Common myeloid progenitor, CD34-positive (primary cell): ENCODE data around the gene TRHDE.

Experiments
- CTCF ChIA-PET: fragments of 350-600 bp; sonication (Branson Sonifier 250); formaldehyde crosslinking; loops from one replicate; lab custom pipeline; 2021; ENCODE audit warnings: antibody characterized with exemption; lab: Charles Lee
- POLR2A ChIA-PET: fragments of 350-600 bp; sonication (Branson Sonifier 250); formaldehyde crosslinking; loops from one replicate; lab custom pipeline; 2021; ENCODE audit warnings: antibody characterized with exemption; lab: Charles Lee
- DNase-seq, 3 donors: peaks; one replicate each; pipeline versions ENCODE4 v3.0.0 to v3.0.0-alpha.2; 2013
- H3K27ac ChIP-seq, 2 experiments: 1 replicate in 1 of 2; 2 replicates in 1 of 2; pipeline ENCODE4 v1.7.0; 2013; ENCODE audit warnings: inconsistent platforms in 2 of 2, low read length in 2 of 2, mild to moderate bottlenecking in 2 of 2, low read depth in 1 of 2, moderate library complexity in 1 of 2; ENCODE audit not compliant: severe bottlenecking in 2 of 2, insufficient read depth in 1 of 2, poor library complexity in 1 of 2
- H3K27me3 ChIP-seq, 5 experiments: replicated peaks in 2 of 5; 1 replicate in 3 of 5; 2 replicates in 2 of 5; pipeline versions ENCODE4 v1.6.1 to v1.7.0; 2013; ENCODE audit warnings: low read length in 4 of 5, mild to moderate bottlenecking in 2 of 5, moderate library complexity in 2 of 5, inconsistent platforms in 1 of 5; ENCODE audit not compliant: insufficient read depth in 5 of 5, control insufficient read depth in 4 of 5
- H3K36me3 ChIP-seq, 4 experiments: 1 replicate in 2 of 4; 2 replicates in 2 of 4; pipeline versions ENCODE4 v1.6.1 to v1.7.0; 2013; ENCODE audit warnings: low read length in 3 of 4, control low read depth in 1 of 4, mild to moderate bottlenecking in 1 of 4; ENCODE audit not compliant: control insufficient read depth in 4 of 4, insufficient read depth in 4 of 4
- H3K4me1 ChIP-seq, 4 experiments: 1 replicate in 3 of 4; 2 replicates in 1 of 4; pipeline versions ENCODE4 v1.6.1 to v1.7.1; 2013; ENCODE audit warnings: low read length in 3 of 4, mild to moderate bottlenecking in 3 of 4, control low read depth in 1 of 4, inconsistent platforms in 1 of 4, moderate library complexity in 1 of 4; ENCODE audit not compliant: control insufficient read depth in 4 of 4, insufficient read depth in 4 of 4; ENCODE audit errors: control extremely low read depth in 1 of 4
- H3K4me3 ChIP-seq, 7 experiments: 1 replicate in 4 of 7; 2 replicates in 3 of 7; pipeline versions ENCODE4 v1.5.1 to v1.7.0; 2013; ENCODE audit warnings: mild to moderate bottlenecking in 7 of 7, low read length in 6 of 7, moderate library complexity in 6 of 7, inconsistent platforms in 2 of 7, low read depth in 2 of 7, control low read depth in 1 of 7; ENCODE audit not compliant: insufficient read depth in 4 of 7, control insufficient read depth in 1 of 7; ENCODE audit errors: extremely low read depth in 1 of 7
- H3K9me3 ChIP-seq, 5 experiments: 1 replicate in 4 of 5; 2 replicates in 1 of 5; pipeline versions ENCODE4 v1.6.1 to v1.7.1; 2013; ENCODE audit warnings: low read length in 4 of 5, mild to moderate bottlenecking in 2 of 5, inconsistent platforms in 1 of 5, low read depth in 1 of 5, moderate library complexity in 1 of 5; ENCODE audit not compliant: control insufficient read depth in 4 of 5, insufficient read depth in 2 of 5; ENCODE audit errors: control extremely low read depth in 1 of 5
- WGBS: methylation state at CpG from one replicate; pipeline ENCODE4 v1.1.5; 2013; ENCODE audit not compliant: insufficient coverage; 5-methylcytosine and 5-hydroxymethylcytosine counted together

TRHDE gene

GRCh38 chr12:72523754-72524153 is 251.6 kb downstream of the TRHDE start:
- H3K4me1 ChIP-seq = no peaks in the 10 kb centered on the region
- no peaks in the 10 kb centered on the region for H3K27me3 ChIP-seq
- CTCF ChIA-PET = no interaction called here
- POLR2A ChIA-PET = interaction anchor here (0.6 kb wide), 1 partner anchor 103 kb away, joined by 3 read pairs; no protein-coding TSS in a partner anchor
- no peak overlapping the region for H3K27ac ChIP-seq
- no peaks in the 10 kb centered on the region for H3K36me3 ChIP-seq
- WGBS = 36% methylated on average over 2 of the region's 3 CpGs
- no peaks in the 10 kb centered on the region for H3K9me3 ChIP-seq
- no peak overlapping the region for H3K4me3 ChIP-seq
- no peak for DNase-seq

GRCh38 chr12:72535212-72535990 is 263.2 kb downstream of the TRHDE start:
- WGBS = no CpG with 5 or more reads among the region's 1 CpG
- Histone ChIP-seq H3K36me3 (no peaks in the 10 kb centered on the region), H3K27me3 (no peaks in the 10 kb centered on the region), H3K9me3 (no peaks in the 10 kb centered on the region), H3K4me3 (no peak overlapping the region), H3K4me1 (no peaks in the 10 kb centered on the region), H3K27ac (no peak overlapping the region)
- ChIA-PET POLR2A (no interaction called here), CTCF (no interaction called here)
- no peak for DNase-seq

- no peaks in the 10 kb centered on the region for H3K27me3 ChIP-seq
- no peaks in the 10 kb centered on the region for H3K9me3 ChIP-seq
- H3K4me1 ChIP-seq = no peaks in the 10 kb centered on the region
- no CpG with 5 or more reads among the region's 1 CpG for WGBS
- no peak overlapping the region for H3K4me3 ChIP-seq
- ChIA-PET CTCF (no interaction called here), POLR2A (interaction anchor here (0.7 kb wide), 1 partner anchor 48 kb away, joined by 3 read pairs; no protein-coding TSS in a partner anchor)
- H3K36me3 ChIP-seq = no peaks in the 10 kb centered on the region
- no peak for DNase-seq
- H3K27ac ChIP-seq = no peak overlapping the region
Measured at GRCh38 chr12:72540811-72541210, 268.6 kb downstream of the TRHDE start.

GRCh38 chr12:72543777-72544467 is 271.8 kb downstream of the TRHDE start:
- Histone ChIP-seq H3K9me3 (no peaks in the 10 kb centered on the region), H3K4me1 (no peaks in the 10 kb centered on the region), H3K27ac (no peak overlapping the region), H3K36me3 (no peaks in the 10 kb centered on the region), H3K4me3 (no peak overlapping the region), H3K27me3 (no peaks in the 10 kb centered on the region)
- CTCF ChIA-PET = interaction anchor here (0.7 kb wide), 1 partner anchor 9 kb away, joined by 3 read pairs; no protein-coding TSS in a partner anchor
- WGBS = no CpG with 5 or more reads among the region's 2 CpGs
- POLR2A ChIA-PET = no interaction called here
- no peak for DNase-seq

GRCh38 chr12:72546106-72546505 is 273.9 kb downstream of the TRHDE start:
- POLR2A ChIA-PET = no interaction called here
- DNase-seq = peak in 2 of 3 donors; percentile 3 to 24
- Histone ChIP-seq H3K27ac (no peak overlapping the region), H3K27me3 (no peaks in the 10 kb centered on the region), H3K4me1 (no peaks in the 10 kb centered on the region), H3K36me3 (no peaks in the 10 kb centered on the region), H3K9me3 (no peaks in the 10 kb centered on the region), H3K4me3 (no peak overlapping the region)
- WGBS = no CpG with 5 or more reads among the region's 1 CpG
- CTCF ChIA-PET = no interaction called here

GRCh38 chr12:72547573-72547972 is 275.4 kb downstream of the TRHDE start:
- Histone ChIP-seq H3K4me1 (no peaks in the 10 kb centered on the region), H3K27me3 (no peaks in the 10 kb centered on the region), H3K27ac (no peak overlapping the region), H3K9me3 (no peaks in the 10 kb centered on the region), H3K4me3 (no peak overlapping the region), H3K36me3 (no peaks in the 10 kb centered on the region)
- ChIA-PET POLR2A (no interaction called here), CTCF (interaction anchor here (0.5 kb wide), 1 partner anchor 742 kb away, joined by 3 read pairs; no protein-coding TSS in a partner anchor)
- DNase-seq = no peak

- no peaks in the 10 kb centered on the region for H3K4me1 ChIP-seq
- CTCF ChIA-PET = interaction anchor here (0.6 kb wide), 1 partner anchor 260 kb away, joined by 3 read pairs; no protein-coding TSS in a partner anchor
- no peaks in the 10 kb centered on the region for H3K27me3 ChIP-seq
- POLR2A ChIA-PET = no interaction called here
- WGBS = no CpG with 5 or more reads among the region's 1 CpG
- no peaks in the 10 kb centered on the region for H3K9me3 ChIP-seq
- DNase-seq = no peak
- H3K36me3 ChIP-seq = no peaks in the 10 kb centered on the region
- no peak overlapping the region for H3K27ac ChIP-seq
- no peak overlapping the region for H3K4me3 ChIP-seq
Measured at GRCh38 chr12:72549184-72549583, 277.0 kb downstream of the TRHDE start.
